NCI-H146 treated with DMSO at 0.1 percent for 48 hours (cell line): ENCODE results near the gene HOXA11.

Experiments used
- DNase-seq: peaks from one replicate; lab custom pipeline; 2025; ENCODE audit not compliant: unreplicated experiment; lab: John Stamatoyannopoulos, UW

Gene HOXA11

GRCh38 chr7:27170426-27171324 is 14.4 kb downstream of the HOXA11 start:
- no peak for DNase-seq

GRCh38 chr7:27169658-27170425 is 15.2 kb downstream of the HOXA11 start:
- no peak for DNase-seq

GRCh38 chr7:27168265-27168947 is 16.6 kb downstream of the HOXA11 start:
- DNase-seq = no peak

GRCh38 chr7:27167916-27168264 is 17.1 kb downstream of the HOXA11 start:
- no peak for DNase-seq

- DNase-seq = no peak
Observed at GRCh38 chr7:27166531-27167505, 18.2 kb downstream of the HOXA11 start.

GRCh38 chr7:27165996-27166530 is 19.0 kb downstream of the HOXA11 start:
- DNase-seq = no peak

GRCh38 chr7:27165089-27165995 is 19.7 kb downstream of the HOXA11 start, which contains the start of gene HOXA9:
Gene HOXA9, minus strand, starts transcription at chr7:27165537. Its CDS starts 80 bp downstream, at chr7:27165457.
- no peak for DNase-seq

GRCh38 chr7:27164367-27165088 is 20.5 kb downstream of the HOXA11 start:
- DNase-seq = no peak

- DNase-seq = no peak
Observed at GRCh38 chr7:27164045-27164366, 21.0 kb downstream of the HOXA11 start.

GRCh38 chr7:27163288-27164044 is 21.6 kb downstream of the HOXA11 start:
- no peak for DNase-seq

GRCh38 chr7:27162561-27163287 is 22.3 kb downstream of the HOXA11 start:
- DNase-seq = no peak

- no peak for DNase-seq
Observed at GRCh38 chr7:27161721-27162560, 23.1 kb downstream of the HOXA11 start.

GRCh38 chr7:27161214-27161720 is 23.8 kb downstream of the HOXA11 start:
- DNase-seq = no peak

GRCh38 chr7:27160546-27161213 is 24.4 kb downstream of the HOXA11 start:
- peak; percentile 70 for DNase-seq

GRCh38 chr7:27160145-27160545 is 24.9 kb downstream of the HOXA11 start:
- DNase-seq = no peak
